ENCODE data around the gene ASPG. TPM values are rescaled to one million over a fixed set of nuclear protein-coding genes. Genes with fewer than 3 reads are reported as not detected.

The ASPG gene
- total RNA-seq, 1 donor from 2014 or later, result not detected

- H3K27me3 ChIP-seq (ENCODE audit: control insufficient read depth, insufficient read depth, low read length), result peaks cover 47% of the 10 kb centered on the region
- no peaks in the 10 kb centered on the region for H3K36me3 ChIP-seq (ENCODE audit: control insufficient read depth, insufficient read depth, low read length)
- DNase-seq (ENCODE audit: low read depth), result no peak
- TF ChIP-seq CTCF (IDR thresholded peaks at IDR 0.05; ENCODE audit: insufficient read depth, low read length, poor library complexity, severe bottlenecking), result no peak
- H3K4me3 ChIP-seq (ENCODE audit: low read depth, low read length), result no peak overlapping the region
Measured at GRCh38 chr14:104087505-104087904, 2.0 kb downstream of the ASPG start.

DNA sequence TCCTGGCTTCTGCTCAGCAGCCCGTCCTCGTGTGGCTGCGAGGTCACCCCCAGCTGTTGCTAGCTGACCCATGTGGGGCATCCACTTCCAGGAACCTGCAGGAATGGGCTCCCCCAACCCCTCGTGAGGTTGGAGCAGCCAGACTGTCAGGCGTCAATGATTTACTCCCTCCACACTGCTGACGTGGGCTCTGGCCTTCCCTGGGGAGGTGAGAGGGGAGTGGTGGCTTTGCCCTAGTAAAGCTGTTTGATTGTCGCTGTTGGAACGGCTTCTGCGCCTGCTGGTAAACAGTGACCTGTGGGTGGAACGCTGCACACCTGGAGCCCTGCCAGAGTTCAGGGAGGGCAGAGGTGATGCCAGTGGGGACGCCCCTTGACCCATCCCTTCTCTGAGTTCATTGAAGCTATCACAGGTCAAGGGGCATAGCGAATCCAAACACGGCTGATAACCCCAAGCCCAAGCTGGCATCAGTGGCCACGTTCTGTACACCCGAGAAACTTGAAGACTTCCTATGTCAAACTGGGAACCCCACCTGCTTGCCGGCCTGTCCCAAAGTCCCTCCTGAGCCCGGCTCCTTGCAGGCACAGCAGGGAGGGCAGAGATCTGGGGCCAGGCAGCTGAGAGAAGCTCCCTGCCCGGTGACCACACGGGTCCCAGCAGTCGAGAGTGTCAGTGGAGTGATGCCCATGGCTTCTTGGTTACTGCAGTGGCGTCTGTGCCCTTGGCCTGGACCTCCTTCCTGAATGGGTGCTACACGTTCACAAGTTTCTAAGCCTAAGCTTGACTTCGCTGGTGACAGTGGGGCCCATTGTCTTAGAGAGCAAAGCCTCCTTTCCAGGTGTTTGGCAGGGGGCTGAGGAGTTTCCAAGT is 2.7 kb downstream of the ASPG start:
- H3K36me3 ChIP-seq (ENCODE audit: control insufficient read depth, insufficient read depth, low read length), result no peaks in the 10 kb centered on the region
- peaks cover 48% of the 10 kb centered on the region for H3K27me3 ChIP-seq (ENCODE audit: control insufficient read depth, insufficient read depth, low read length)
- H3K4me3 ChIP-seq (ENCODE audit: low read depth, low read length), result no peak overlapping the region
- no peak for DNase-seq (ENCODE audit: low read depth)
- no peak for TF ChIP-seq CTCF (IDR thresholded peaks at IDR 0.05; ENCODE audit: insufficient read depth, low read length, poor library complexity, severe bottlenecking)

GRCh38 chr14:104090071-104090748 is 4.7 kb downstream of the ASPG start:
- no peak for TF ChIP-seq CTCF (IDR thresholded peaks at IDR 0.05; ENCODE audit: insufficient read depth, low read length, poor library complexity, severe bottlenecking)
- Histone ChIP-seq H3K27me3 (ENCODE audit: control insufficient read depth, insufficient read depth, low read length) (peaks cover 42% of the 10 kb centered on the region), H3K36me3 (ENCODE audit: control insufficient read depth, insufficient read depth, low read length) (no peaks in the 10 kb centered on the region), H3K4me3 (ENCODE audit: low read depth, low read length) (no peak overlapping the region)
- no peak for DNase-seq (ENCODE audit: low read depth)

DNA sequence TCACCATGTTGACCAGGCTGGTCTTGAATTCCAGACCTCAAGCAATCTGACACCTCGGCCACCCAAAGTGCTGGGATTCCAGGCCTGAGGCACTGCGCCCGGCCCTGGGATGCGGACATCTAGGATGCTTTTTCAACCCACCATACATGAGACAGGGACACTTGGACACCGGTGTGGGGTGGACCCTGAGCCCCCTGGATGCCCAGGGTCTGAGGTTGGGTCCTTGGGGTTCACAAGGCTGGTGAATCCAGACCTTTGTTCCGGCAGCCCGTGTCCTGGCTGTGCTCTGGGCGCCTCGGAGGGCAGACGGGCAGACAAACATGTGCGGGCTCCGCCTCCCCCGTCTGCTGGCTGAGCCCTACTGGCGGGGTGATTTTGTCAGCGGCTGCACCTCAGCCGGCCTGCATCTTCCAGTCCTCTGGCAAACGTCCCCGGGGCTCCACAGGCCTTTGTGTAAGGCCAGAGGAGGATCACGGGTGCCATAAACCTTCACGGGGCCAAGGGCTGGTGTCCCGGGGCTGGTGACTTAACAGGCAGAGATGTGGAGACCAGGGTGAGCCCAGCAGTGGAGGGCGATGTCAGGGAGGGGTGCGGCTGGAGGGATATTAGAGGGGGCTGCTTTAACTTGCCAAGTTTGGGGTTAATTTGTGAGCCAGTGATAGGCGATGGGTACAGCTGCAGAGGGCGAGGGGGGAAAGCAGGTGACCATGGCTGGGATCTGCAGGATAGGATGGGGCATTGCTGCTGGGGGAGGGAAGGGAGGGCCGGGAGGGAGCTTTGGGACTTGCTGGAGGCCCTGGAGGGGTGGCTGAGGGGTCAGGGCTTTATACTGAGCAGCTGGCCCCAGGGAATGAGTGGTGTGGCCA is 5.8 kb downstream of the ASPG start:
- DNase-seq (ENCODE audit: low read depth), result no peak
- H3K4me3 ChIP-seq (ENCODE audit: low read depth, low read length), result no peak overlapping the region
- peaks cover 38% of the 10 kb centered on the region for H3K27me3 ChIP-seq (ENCODE audit: control insufficient read depth, insufficient read depth, low read length)
- H3K36me3 ChIP-seq (ENCODE audit: control insufficient read depth, insufficient read depth, low read length), result no peaks in the 10 kb centered on the region
- no peak for TF ChIP-seq CTCF (IDR thresholded peaks at IDR 0.05; ENCODE audit: insufficient read depth, low read length, poor library complexity, severe bottlenecking)

- Histone ChIP-seq H3K4me3 (ENCODE audit: low read depth, low read length) (no peak overlapping the region), H3K36me3 (ENCODE audit: control insufficient read depth, insufficient read depth, low read length) (no peaks in the 10 kb centered on the region), H3K27me3 (ENCODE audit: control insufficient read depth, insufficient read depth, low read length) (peaks cover 30% of the 10 kb centered on the region)
- DNase-seq (ENCODE audit: low read depth), result no peak
- TF ChIP-seq CTCF (IDR thresholded peaks at IDR 0.05; ENCODE audit: insufficient read depth, low read length, poor library complexity, severe bottlenecking), result no peak
Measured at GRCh38 chr14:104091927-104092771, 6.6 kb downstream of the ASPG start.
